Measurements from ENCODE around the gene CLBA1.

The CLBA1 gene

DNA sequence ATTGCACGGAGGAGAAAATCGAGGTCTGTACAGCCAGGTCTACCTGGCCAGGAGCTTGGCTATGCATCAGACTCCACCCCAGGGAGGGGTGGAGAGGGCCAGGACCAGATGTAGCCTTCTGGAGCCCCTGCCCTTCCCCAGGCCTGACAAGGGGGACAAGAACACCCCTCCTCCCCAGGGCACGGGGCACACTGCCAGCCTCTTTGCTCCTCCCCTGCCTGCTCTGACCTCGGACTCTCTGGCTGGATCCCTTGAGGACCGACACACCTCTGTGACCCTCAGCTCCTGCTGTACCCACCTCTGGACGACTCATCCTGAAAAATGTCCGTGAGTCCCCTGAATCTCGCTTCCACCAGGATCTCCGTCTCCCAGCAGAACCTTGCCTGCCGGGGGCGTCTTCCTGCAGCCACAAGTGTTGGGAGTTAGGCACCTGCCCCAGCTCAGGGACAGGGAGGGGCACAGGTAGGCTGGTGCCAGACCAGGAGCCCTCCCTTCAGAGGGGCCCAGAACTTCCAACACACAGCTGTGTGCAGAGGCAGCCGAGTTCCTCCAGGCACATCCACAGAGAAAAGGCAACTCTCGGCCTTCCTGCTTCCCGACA is 29.2 kb upstream of the CLBA1 start:
- Histone ChIP-seq H3K27ac (replicated peaks) (no peak overlapping the region), H3K27me3 (ENCODE audit: insufficient read depth, poor library complexity, severe bottlenecking) (peaks cover 2% of the 10 kb centered on the region), H3K4me3 (replicated peaks; ENCODE audit: insufficient read depth, low read length) (no peak overlapping the region)
- no peak for DNase-seq (ENCODE audit: low read depth in 1 of 2, low spot score in 1 of 2)
- TF ChIP-seq, protein P1, sequence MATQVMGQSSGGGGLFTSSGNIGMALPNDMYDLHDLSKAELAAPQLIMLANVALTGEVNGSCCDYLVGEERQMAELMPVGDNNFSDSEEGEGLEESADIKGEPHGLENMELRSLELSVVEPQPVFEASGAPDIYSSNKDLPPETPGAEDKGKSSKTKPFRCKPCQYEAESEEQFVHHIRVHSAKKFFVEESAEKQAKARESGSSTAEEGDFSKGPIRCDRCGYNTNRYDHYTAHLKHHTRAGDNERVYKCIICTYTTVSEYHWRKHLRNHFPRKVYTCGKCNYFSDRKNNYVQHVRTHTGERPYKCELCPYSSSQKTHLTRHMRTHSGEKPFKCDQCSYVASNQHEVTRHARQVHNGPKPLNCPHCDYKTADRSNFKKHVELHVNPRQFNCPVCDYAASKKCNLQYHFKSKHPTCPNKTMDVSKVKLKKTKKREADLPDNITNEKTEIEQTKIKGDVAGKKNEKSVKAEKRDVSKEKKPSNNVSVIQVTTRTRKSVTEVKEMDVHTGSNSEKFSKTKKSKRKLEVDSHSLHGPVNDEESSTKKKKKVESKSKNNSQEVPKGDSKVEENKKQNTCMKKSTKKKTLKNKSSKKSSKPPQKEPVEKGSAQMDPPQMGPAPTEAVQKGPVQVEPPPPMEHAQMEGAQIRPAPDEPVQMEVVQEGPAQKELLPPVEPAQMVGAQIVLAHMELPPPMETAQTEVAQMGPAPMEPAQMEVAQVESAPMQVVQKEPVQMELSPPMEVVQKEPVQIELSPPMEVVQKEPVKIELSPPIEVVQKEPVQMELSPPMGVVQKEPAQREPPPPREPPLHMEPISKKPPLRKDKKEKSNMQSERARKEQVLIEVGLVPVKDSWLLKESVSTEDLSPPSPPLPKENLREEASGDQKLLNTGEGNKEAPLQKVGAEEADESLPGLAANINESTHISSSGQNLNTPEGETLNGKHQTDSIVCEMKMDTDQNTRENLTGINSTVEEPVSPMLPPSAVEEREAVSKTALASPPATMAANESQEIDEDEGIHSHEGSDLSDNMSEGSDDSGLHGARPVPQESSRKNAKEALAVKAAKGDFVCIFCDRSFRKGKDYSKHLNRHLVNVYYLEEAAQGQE (IDR thresholded peaks at IDR 0.05; ENCODE audit: insufficient replicate concordance, low read depth), result no peak
- TF ChIP-seq POLR2AphosphoS5 (IDR thresholded peaks at IDR 0.05; ENCODE audit: low read depth), result no peak
- no peak for TF ChIP-seq GABPA (IDR thresholded peaks at IDR 0.05; ENCODE audit: low read depth)
- no peak for TF ChIP-seq SPI1 (IDR thresholded peaks at IDR 0.05; ENCODE audit: borderline replicate concordance, low read depth)
- TF ChIP-seq, protein P2, sequence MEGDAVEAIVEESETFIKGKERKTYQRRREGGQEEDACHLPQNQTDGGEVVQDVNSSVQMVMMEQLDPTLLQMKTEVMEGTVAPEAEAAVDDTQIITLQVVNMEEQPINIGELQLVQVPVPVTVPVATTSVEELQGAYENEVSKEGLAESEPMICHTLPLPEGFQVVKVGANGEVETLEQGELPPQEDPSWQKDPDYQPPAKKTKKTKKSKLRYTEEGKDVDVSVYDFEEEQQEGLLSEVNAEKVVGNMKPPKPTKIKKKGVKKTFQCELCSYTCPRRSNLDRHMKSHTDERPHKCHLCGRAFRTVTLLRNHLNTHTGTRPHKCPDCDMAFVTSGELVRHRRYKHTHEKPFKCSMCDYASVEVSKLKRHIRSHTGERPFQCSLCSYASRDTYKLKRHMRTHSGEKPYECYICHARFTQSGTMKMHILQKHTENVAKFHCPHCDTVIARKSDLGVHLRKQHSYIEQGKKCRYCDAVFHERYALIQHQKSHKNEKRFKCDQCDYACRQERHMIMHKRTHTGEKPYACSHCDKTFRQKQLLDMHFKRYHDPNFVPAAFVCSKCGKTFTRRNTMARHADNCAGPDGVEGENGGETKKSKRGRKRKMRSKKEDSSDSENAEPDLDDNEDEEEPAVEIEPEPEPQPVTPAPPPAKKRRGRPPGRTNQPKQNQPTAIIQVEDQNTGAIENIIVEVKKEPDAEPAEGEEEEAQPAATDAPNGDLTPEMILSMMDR (IDR thresholded peaks at IDR 0.05; ENCODE audit: insufficient read depth, low read length), result no peak

DNA sequence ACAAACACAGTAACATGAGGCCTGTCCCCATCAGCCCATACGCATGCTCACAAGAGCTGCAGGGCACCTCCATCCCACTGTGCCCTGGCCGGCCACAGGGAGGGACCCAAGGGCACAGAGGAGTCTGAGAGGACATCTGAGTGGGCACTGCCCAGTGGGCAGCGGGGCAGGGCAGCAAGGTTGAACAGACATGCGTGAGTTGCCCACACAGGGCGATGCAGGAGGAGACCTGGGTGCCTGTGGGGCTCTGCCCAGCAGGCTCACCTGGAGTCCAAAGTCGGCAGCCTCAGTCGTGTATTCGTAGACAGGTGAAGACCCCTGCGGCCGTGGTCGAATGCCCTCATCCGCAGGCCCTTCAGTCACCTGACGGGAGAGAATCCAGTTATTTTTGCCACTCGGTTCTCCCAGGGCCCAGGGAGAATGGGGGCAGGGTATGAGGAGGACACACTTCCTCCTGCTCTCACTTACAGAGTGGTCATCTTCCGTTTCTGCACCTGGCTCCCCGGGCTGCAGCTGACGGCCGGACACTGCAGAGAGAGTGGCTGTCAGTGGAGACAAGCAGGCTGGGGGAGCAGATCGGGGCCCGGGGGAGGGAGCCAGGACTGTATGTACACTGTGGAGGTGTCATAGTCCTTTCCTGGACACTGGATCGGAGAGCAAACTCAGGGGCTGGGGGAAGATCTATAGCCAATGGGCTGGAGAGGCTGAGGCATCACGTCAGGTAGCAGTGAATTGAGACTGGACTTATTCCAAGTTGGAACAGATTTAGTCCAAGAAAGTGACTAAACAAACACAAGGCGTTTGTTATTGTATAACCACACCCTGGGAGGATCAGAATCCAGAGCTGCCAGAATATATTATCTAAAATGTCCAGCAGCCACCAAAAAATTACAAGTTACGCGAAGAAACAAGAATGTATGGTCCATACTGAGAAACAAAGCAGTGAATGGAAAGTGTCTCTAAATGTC is 28.2 kb upstream of the CLBA1 start:
- H3K4me3 ChIP-seq (replicated peaks; ENCODE audit: insufficient read depth, low read length), result no peak overlapping the region
- TF ChIP-seq POLR2AphosphoS5 (IDR thresholded peaks at IDR 0.05; ENCODE audit: low read depth) (no peak), GABPA (IDR thresholded peaks at IDR 0.05; ENCODE audit: low read depth) (no peak), SPI1 (IDR thresholded peaks at IDR 0.05; ENCODE audit: borderline replicate concordance, low read depth) (no peak)
- TF ChIP-seq, protein P2 (IDR thresholded peaks at IDR 0.05; ENCODE audit: insufficient read depth, low read length), result no peak

DNA sequence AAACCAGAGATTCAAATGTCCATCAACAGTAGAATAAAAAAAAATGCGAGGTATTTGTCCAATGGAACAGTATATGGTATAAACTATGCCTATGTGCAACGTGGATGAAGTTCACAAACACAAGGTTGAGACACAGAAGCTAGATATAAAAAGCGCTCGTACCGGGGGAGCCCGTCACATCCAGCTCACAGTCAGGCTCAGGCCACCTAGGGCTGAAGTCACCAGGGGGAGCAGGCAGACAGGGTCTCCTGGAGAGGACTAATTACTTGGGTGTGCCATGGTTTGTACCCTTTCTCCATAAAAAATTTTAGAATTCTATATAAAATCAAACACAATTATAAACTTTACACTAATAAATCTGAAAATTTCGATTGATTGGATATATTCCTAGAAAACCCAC is 21.0 kb upstream of the CLBA1 start:
- no peak for TF ChIP-seq POLR2AphosphoS5 (IDR thresholded peaks at IDR 0.05; ENCODE audit: low read depth)
- TF ChIP-seq, protein P2 (IDR thresholded peaks at IDR 0.05; ENCODE audit: insufficient read depth, low read length), result no peak
- no peak for TF ChIP-seq GABPA (IDR thresholded peaks at IDR 0.05; ENCODE audit: low read depth)
- no peak for TF ChIP-seq SPI1 (IDR thresholded peaks at IDR 0.05; ENCODE audit: borderline replicate concordance, low read depth)
- TF ChIP-seq, protein P1 (IDR thresholded peaks at IDR 0.05; ENCODE audit: insufficient replicate concordance, low read depth), result no peak
- Histone ChIP-seq H3K27me3 (ENCODE audit: insufficient read depth, poor library complexity, severe bottlenecking) (peaks cover 39% of the 10 kb centered on the region), H3K4me3 (replicated peaks; ENCODE audit: insufficient read depth, low read length) (no peak overlapping the region), H3K27ac (replicated peaks) (no peak overlapping the region)
- no peak for DNase-seq (ENCODE audit: low read depth in 1 of 2, low spot score in 1 of 2)

More for the DNA sequence above, 28.2 kb upstream of the CLBA1 start:
- no peak for DNase-seq (ENCODE audit: low read depth in 1 of 2, low spot score in 1 of 2)
- H3K27me3 ChIP-seq (ENCODE audit: insufficient read depth, poor library complexity, severe bottlenecking), result peaks cover 2% of the 10 kb centered on the region
- no peak overlapping the region for H3K27ac ChIP-seq (replicated peaks)

Data from HL-60 (cell line).